Tibial nerve (tissue), 3 donors: ENCODE measurements around the gene KLHL14.

ENCODE experiments used
- POLR2A ChIP-seq, 2 donors: fragments of 450-650 bp; IDR thresholded peaks; one replicate each; pipeline ENCODE4 v1.6.1; 2017; ENCODE audit warnings: antibody characterized with exemption in 2 of 2, mild to moderate bottlenecking in 2 of 2, moderate library complexity in 2 of 2
- TF ChIP-seq, protein P1 (sequence below), 5 experiments: fragments of 200-600 bp in 3 of 5; fragments of 450-650 bp in 2 of 5; sonication (generic) in 3 of 5; IDR thresholded peaks; one replicate each; pipeline ENCODE4 v1.5.1; 2016 to 2019; ENCODE audit warnings: antibody characterized with exemption in 5 of 5, mild to moderate bottlenecking in 3 of 5, moderate library complexity in 2 of 5

DNA sequence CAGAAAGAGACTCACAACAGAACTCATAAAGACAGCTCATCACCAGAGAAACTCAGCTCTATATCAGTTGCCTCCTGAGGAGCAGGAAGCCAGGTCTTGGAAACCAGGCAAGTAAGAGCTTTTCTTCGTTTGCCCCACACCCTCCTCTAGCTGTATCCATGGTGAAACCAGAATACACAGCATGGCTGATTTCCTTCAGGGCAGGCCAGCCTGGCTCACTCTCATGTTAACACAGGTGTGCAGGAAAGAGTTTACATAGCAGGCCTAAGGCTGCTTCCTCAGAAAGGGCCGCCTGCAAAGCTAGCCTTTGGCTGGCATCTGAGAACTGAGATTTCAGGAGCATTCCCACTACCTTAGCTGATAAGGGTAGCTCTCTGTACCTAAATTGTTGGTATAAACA lies 65.7 kb downstream of the KLHL14 start:
- TF ChIP-seq, protein P1, sequence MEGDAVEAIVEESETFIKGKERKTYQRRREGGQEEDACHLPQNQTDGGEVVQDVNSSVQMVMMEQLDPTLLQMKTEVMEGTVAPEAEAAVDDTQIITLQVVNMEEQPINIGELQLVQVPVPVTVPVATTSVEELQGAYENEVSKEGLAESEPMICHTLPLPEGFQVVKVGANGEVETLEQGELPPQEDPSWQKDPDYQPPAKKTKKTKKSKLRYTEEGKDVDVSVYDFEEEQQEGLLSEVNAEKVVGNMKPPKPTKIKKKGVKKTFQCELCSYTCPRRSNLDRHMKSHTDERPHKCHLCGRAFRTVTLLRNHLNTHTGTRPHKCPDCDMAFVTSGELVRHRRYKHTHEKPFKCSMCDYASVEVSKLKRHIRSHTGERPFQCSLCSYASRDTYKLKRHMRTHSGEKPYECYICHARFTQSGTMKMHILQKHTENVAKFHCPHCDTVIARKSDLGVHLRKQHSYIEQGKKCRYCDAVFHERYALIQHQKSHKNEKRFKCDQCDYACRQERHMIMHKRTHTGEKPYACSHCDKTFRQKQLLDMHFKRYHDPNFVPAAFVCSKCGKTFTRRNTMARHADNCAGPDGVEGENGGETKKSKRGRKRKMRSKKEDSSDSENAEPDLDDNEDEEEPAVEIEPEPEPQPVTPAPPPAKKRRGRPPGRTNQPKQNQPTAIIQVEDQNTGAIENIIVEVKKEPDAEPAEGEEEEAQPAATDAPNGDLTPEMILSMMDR (IDR thresholded peaks at IDR 0.05), result no peak
- no peak for TF ChIP-seq POLR2A (IDR thresholded peaks at IDR 0.05)
